SH-SY5Y (cell line): Measurements from ENCODE around the gene DDHD1.

Experiments
- GATA2 ChIP-seq: IDR thresholded peaks from 2 replicates; pipeline ENCODE4 v1.6.1; 2011; ENCODE audit warnings: mild to moderate bottlenecking, low read depth, low read length
- GATA3 ChIP-seq: IDR thresholded peaks from 2 replicates; pipeline ENCODE4 v1.6.1; 2011; ENCODE audit warnings: low read depth, mild to moderate bottlenecking, low read length, moderate library complexity

DNA sequence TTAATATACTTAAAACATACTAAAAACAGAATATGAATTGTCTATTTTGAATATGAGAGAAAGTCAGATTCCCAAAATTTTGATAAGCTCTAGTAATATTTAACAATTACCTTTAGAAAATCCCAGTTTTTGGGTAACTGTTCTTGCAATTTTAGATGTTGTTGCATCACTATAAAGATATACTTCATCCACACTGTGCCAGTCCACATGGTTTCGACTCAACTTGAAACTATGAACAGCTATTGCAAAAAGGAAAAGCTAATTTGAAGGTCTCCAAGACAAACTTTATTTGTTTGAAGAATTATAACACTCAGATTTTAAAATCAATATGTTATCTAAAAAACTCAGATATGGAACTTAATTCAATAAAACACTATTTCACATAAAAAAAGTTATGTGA lies 59.9 kb downstream of the DDHD1 start:
- TF ChIP-seq GATA3, result no peak
- TF ChIP-seq GATA2, result no peak
